GM11168 (cell line): Measurements from ENCODE around the gene MPP3.

Experiments used
- in situ Hi-C: fragments of 300-500 bp; cut with MboI; formaldehyde crosslinking; loops from one replicate; pipeline ENCODE4 v1.12.0; 2022; ENCODE audit warnings: low sequenced_read_pairs; ENCODE audit not compliant: unreplicated experiment

Gene MPP3

GRCh38 chr17:43834106-43834505 is 1.2 kb upstream of the MPP3 start:
- in situ Hi-C loops = no loop called here

GRCh38 chr17:43832168-43832975 is 574 bp downstream of the MPP3 start:
- in situ Hi-C loops = no loop called here

GRCh38 chr17:43831633-43832032 is 1.3 kb downstream of the MPP3 start:
- in situ Hi-C loops = no loop called here

GRCh38 chr17:43830510-43831140 is 2.3 kb downstream of the MPP3 start:
- in situ Hi-C loops = no loop called here

GRCh38 chr17:43829738-43830137 is 3.2 kb downstream of the MPP3 start:
- in situ Hi-C loops = no loop called here

- in situ Hi-C loops = no loop called here
Observed at GRCh38 chr17:43827596-43827995, 5.3 kb downstream of the MPP3 start.

GRCh38 chr17:43826206-43826605 is 6.7 kb downstream of the MPP3 start:
- in situ Hi-C loops = no loop called here

GRCh38 chr17:43825567-43825966 is 7.4 kb downstream of the MPP3 start:
- in situ Hi-C loops = no loop called here

- in situ Hi-C loops = no loop called here
Observed at GRCh38 chr17:43823350-43824084, 9.4 kb downstream of the MPP3 start.

- in situ Hi-C loops = no loop called here
Observed at GRCh38 chr17:43822570-43823190, 10.3 kb downstream of the MPP3 start.

GRCh38 chr17:43820759-43821158 is 12.2 kb downstream of the MPP3 start:
- in situ Hi-C loops = no loop called here

GRCh38 chr17:43818966-43819365 is 14.0 kb downstream of the MPP3 start:
- in situ Hi-C loops = no loop called here

GRCh38 chr17:43817826-43818225 is 15.1 kb downstream of the MPP3 start:
- in situ Hi-C loops = no loop called here

GRCh38 chr17:43816336-43817320 is 16.3 kb downstream of the MPP3 start:
- in situ Hi-C loops = no loop called here

- in situ Hi-C loops = no loop called here
Observed at GRCh38 chr17:43814714-43815113, 18.2 kb downstream of the MPP3 start.

- in situ Hi-C loops = no loop called here
Observed at GRCh38 chr17:43814026-43814425, 18.9 kb downstream of the MPP3 start.

GRCh38 chr17:43813386-43813785 is 19.6 kb downstream of the MPP3 start:
- in situ Hi-C loops = no loop called here

GRCh38 chr17:43812396-43813265 is 20.3 kb downstream of the MPP3 start:
- in situ Hi-C loops = no loop called here

GRCh38 chr17:43810823-43811222 is 22.1 kb downstream of the MPP3 start:
- in situ Hi-C loops = no loop called here
